ACHN (cell line): Measurements from ENCODE around the gene THSD4.
A peak's percentile ranks its signal among the peaks of the same experiment; 100 is the strongest.
"Not testable (repeated sequence)": the region's sequence is repeated elsewhere in the genome, so short reads cannot be mapped to it uniquely, and the experiment has no call there.

Experiments
- DNase-seq: peaks from one replicate; pipeline ENCODE4 v3.0.0-alpha.2; 2015
- in situ Hi-C: cut with HindIII; loops from 2 replicates; pipeline ENCODE4 v1.10.0; 2017; ENCODE audit warnings: low sequenced_read_pairs, low pct_ligation_motif_present, low pct_unique_long_range_greater_than_20kb

THSD4 gene

DNA sequence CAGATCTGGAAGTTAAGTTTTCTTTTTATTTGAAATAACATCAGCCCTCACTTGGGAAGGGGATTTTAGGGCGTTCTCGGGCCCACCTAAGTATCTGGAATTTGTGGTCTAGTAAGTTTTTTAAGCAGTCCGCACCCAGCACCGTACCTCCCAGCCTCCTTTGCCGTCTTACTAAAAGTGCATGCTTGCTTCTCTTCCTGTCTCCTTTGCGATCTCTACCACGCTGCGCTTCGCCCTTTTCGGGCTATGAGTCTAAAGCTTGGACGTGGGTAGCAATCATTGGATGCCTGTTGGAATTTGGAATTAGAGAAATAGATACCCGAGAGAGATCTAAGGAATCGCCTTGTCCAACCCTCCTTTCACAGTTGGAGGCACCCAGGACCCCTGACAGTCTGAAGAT is 1.1 kb downstream of the THSD4 start:
- in situ Hi-C loops: no loop called here
- DNase-seq: peak; percentile 27

DNA sequence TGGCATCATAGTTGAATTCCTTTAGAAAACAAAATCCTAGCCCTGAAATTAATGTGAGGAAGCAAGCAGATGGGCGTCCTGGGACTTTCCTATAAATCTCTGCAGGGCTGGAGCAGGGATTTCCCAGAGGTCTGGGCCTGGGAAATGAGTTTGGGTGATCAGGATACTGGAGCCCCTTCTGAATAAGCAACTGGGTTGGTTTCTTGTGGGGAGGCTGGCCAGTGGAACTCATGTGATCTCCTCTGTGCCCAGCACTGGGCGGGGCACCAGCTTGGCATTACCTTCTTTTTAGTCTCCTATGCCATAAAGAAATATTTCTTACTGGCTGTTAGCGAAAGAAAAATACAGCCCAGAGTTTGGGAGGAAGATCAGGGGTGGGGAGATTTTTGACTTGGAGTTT is 1.7 kb downstream of the THSD4 start:
- no peak for DNase-seq
- in situ Hi-C loops: no loop called here

DNA sequence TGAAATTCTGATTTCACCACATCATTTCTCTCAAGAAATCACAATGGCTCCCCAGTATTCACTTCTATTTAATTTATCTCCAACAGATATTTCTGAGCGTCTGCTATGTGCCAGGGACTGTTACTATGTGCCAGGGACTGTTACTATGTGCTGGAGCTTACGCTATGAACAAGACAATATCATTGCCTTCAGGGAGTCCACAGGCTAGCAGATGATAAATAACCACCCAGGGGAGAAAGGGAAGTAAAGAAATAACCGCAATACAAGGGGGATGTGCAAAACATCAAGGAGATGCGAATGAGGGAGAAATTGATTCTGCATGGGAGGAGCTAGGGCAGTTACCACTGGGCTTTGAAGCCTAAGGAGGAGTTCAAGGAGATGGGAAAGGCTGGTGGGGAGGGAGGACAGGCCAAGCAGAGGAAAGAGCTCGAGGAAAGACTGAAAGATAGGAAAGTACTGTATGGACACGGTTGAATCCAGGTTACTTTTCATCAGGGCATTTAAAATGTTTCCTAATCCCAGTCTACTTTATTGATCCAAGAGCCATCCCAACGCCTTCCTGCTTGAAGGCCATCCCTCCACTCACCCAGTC is 2.5 kb downstream of the THSD4 start:
- in situ Hi-C loops: no loop called here

DNA sequence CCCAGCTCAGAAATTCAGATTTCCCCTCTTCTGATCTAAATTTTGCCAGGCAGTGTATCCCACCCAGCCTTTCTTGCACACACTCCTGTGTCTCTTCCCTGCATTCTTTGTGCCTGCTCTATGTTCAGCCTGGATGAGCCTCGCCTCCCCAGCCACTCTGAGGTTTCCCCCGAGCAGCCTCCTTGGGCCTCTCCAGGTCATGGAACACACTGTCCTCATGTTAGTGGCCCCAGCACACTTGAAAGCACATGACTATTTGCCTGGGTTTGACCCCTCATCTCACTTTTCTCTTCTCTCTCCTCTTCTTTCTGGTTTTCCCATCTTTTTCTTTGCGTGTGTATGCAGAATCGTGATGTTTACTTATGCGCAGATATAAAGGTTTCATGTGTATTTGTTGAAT is 3.1 kb downstream of the THSD4 start:
- DNase-seq: no peak
- in situ Hi-C loops: no loop called here

More for the DNA sequence above, 2.5 kb downstream of the THSD4 start:
- DNase-seq: no peak

DNA sequence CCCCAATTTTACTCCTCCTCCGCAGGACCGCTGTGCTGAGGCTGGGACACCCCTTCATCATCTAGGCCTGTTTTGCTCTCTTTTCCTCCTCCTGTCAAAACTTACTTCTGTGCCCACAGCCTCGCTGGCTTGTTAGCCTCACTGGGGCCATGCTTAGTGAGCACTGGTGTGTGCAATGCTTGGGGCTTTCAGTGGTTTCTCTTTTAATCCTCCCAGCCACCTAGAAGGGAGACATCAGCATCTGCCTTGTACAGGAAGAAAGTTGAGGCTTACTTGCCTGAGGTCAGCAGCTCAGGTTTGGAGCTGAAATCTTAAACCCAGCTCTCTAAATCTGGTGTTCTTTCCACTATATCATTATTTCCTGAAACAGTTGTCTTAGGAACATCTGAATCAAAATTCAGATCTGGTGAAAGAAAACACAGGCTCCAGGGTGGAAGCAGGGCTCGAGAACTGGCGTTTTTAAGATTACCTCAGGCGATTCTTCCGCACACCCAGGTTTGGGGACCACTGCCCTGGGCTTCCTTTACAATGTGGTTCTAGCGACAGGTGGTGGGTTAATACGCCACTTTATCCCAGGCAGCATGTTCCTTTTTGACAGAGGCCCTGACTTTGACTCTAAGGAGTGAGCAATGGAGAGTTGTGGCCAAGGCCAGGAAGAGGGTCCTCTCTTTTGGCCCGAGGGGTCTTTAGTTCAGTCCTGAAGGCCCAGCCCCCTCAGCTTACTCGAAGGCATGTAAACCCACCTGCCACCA is 3.8 kb downstream of the THSD4 start:
- in situ Hi-C loops: no loop called here
- no peak for DNase-seq

DNA sequence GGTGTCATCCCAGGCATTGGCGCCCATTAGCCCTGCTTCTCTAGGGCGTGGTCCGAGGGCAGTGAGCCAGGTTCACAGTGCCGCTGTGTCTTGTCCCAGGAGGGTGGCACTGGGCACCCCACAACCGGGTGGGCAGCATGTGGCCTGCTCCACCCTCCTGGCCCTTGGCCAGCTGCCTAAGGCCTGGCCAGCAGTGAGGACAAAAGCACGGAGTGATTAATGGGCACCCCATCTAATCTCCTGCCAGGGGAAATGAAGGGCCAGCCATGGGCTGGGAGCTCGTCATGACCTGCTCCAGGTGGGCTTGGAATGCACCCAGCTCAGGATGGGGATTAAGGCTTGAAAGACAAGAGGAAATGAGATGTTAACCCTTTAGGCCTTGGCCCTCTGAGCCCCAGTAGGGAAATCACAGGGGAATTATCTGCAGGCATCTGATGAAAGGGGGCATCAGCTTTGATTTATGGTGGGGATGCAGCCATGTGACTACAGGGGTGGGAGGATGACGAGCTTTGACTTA is 5.2 kb downstream of the THSD4 start:
- no peak for DNase-seq
- in situ Hi-C loops: no loop called here

DNA sequence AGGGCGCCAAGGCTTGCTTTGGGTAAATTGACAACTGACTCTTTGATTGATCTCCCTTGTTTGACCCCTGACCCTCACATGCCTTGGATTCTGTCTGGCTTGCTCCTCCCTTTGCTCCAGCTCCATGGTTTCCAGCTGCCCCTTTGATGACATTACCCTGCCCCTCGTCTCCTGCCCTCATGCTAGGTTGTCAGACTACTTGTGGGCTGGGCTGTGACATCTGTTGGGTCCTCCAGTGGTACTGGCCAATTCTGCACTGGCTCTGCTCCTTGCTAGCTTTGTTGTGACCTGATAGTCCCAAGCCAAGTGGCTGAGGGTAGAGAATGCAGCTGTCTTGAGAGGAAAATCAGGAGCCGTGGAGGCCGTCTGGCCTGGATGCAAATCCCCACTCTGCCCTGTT is 6.2 kb downstream of the THSD4 start:
- in situ Hi-C loops: no loop called here
- no peak for DNase-seq

DNA sequence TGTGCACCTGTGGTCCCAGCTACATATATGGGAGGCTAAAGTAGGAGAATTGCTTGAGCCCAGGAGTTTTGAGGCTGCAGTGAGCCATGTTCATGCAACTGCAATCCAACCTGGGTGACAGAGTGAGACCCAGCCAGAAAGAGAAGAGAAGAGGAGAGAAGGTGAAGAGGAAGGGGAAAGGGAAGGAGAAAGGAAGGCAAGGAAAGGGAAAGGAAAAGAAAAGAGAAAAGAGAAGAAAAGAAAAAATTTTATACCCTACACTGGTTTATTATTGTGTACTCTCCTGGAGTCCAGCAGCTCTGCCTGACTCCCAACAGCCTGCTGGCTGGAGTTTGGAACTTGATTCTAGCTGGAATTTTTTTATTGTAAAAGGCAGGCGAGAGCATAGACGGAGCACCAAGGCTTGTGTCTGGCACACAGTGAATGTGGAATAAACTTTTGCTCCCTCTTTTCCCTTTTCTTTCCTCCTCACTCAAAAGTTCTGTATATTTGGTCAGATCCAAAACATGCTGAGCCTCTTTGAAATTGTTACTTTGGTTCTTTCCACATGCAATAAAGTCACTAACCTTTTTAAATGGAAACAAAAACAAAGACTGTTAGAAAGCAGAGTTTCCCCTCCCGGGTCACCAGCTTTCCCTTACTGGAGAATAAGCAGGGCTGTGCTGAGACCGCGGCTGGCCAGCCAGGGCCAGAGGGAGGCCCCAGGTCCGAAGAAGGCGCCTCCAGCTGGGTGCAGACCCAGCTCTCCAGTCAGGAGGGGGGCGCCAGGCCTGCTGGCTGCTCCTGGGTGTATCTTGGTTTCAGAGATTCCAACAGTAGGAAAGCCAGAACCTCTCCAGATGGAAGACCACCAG is 9.9 kb downstream of the THSD4 start:
- no peak for DNase-seq
- in situ Hi-C loops: no loop called here

DNA sequence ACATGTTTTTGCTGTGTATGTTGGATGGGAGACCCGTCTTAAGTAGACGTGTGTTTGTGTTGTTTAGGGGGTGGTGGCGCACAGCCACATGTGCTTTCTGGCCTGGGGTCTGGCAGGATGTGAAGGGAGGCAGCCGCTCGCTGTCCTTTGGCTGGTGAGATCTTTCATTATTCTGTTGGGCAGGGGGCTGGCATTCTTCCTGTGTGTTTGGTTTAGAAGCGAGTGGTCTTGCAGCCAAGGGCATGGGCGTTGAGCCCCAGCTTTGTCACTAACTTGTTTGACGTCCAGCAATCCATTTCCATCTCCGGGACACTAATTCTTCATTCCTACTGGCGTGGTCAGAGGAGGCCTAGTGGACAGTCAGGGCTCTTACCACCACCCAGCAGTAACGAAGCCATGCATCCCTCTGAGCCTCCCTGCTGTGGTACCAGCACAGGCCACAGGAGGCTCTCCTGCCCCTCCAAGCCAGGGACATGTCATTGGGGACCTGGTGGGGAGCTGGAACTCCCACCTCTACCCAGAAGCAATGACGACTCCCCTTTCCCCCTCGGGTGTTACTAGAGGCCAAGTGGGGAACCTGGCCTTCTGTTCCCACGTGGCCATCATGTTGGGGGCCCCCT is 10.7 kb downstream of the THSD4 start:
- in situ Hi-C loops: no loop called here
- DNase-seq: peak; percentile 23

DNA sequence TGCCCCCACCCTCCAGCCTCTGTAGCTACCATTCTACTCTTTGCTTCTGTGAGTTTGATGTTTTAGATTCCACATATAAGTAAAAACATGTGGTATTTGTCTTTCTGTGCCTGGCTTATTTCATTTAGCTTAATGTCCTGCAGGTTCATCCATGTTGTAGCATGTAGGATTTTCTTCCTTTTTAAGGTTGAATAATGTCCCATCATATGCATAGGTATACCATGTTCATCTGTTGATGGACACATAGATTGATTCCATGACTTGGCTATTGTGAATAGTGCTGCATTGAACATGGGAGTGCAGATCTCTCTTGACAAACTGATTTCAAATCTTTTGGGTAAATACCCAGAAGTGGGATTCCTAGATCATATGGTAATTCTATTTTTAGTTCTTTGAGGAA is 11.8 kb downstream of the THSD4 start:
- in situ Hi-C loops: no loop called here

DNA sequence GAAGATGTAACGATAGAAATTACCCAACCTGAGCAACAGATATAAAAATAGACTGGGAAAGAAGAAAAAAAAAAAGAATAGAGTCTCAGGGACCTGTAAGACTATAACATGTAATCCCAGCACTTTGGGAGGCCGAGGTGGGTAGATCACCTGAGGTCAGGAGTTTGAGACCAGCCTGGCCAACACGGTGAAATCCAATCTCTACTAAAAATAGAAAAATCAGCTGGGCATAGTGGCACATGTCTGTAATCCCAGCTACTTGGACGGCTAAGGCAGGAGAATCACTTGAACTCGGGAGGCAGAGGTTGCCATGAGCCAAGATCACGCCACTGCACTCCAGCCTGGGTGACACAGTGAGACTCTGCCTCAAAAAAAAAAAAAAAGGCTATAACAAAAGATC is 12.9 kb downstream of the THSD4 start:
- DNase-seq, in situ Hi-C loops: not testable (repeated sequence)

More for the DNA sequence above, 11.8 kb downstream of the THSD4 start:
- no peak for DNase-seq

DNA sequence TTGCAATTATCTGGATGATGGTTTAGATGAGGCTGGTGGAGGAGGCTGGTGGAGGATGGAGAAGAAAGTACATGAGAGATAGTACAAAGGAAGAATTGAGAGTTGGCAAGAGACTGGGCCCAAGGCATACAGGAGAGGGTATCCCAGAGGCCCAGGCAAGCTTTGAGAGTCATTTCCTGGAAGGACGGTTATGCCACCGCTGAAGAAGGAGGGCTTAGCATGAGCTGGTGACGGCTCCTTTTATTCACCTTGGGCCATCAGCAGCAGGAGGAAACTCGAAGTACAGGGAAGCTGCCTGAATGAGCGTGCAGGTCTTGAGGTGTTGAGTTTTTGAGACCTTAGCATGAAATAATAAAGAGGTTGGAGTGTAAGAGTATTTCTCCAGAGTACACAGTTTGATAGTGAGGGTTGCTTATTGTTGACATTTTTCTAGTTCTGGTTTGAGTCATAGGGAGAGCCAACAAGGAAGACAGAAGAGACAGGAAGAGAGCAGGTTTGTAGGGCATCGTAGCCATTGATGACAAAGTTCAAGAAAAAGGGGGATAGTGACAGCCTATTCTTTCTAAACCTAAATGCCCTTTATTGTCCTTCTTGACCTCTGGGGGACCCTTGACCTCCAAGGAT is 13.8 kb downstream of the THSD4 start:
- no peak for DNase-seq
- in situ Hi-C loops: no loop called here

DNA sequence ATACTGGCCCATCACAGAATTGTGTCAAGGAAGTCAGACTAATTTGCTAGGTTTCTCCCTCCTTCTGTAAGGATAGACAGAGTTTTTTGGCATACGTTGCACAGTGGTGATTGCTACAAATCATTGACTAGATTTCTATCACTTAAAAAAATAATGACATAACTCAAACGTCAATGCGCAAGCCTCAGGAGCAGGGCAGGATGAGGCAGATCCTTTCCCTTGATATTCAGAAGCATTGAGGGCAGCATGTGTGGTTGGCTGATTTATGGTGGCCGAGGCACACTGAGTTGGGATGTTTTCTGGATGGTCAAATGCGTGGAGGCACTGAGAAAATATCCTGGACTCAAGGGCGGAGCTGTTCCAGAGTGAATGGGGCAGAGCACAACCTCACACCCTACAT is 14.4 kb downstream of the THSD4 start:
- in situ Hi-C loops: no loop called here
- peak; percentile 7 for DNase-seq

DNA sequence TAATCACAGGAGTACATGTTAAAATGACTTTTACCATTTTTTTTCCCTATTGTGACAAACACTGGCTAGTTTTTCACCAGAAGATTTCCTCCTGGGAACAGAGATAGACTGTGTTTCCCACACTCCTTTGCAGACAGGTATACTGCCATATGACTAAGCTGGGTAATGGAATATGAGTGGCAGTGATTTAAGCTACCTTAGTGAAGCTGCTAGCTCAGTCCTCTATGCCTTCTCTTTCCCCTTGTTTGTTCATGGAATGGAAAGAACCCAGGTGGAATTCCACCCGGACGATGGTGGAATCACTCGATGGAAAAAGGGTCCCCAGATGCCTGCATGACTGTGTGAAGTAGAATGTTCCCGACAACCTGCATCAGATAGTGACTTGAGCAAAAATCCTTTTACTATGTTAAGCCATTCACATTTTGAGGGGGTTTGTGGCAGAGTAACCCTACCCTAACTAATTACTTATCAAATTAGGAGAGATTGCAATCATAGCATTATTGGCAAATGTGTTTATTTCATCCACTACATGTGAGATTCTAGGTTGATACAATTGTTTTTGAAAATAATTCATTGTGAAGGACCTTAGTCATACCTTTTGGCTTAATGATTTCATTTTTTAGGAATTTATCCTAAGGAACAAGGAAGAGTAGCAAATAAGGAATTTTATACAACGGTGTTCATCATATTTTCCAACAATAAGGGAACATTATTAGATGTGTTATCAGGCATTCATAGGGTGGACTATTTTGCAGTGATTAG is 16.5 kb downstream of the THSD4 start:
- in situ Hi-C loops: no loop called here
- DNase-seq: no peak

DNA sequence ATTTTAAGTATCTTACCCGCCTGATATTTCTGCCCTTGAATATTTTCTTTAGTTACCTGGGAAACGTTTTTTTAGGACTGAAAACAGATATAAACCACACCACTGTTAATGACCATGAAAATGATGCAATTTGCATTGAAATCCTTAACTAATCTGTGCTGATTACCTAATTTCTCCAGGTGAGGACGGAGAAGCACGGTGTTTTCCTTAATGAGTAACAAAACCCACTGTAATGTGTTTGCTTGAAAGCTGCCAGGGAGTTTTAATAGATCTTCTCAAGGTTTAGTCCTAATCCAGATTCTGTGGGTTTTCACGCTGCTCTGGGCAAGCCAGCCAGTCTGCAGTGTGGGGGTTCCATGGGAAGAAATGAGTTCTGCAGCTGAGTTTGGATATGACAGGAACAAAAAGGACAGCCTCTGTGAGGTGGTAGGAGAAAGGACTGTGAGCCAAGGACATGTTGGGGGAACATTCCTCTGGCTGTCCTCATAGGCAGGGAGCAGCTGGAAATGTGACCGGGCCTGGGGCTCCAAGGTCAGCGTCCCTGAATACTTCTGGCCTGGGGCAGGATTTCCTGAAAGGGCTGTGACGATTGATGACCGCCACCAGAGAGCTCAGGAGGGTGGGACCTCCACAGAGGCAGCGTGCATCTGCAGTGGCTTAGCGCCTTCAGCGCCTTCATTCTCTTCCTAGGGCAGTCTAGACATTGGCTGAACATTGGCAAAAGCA is 18.6 kb downstream of the THSD4 start:
- in situ Hi-C loops: no loop called here
- DNase-seq: no peak

DNA sequence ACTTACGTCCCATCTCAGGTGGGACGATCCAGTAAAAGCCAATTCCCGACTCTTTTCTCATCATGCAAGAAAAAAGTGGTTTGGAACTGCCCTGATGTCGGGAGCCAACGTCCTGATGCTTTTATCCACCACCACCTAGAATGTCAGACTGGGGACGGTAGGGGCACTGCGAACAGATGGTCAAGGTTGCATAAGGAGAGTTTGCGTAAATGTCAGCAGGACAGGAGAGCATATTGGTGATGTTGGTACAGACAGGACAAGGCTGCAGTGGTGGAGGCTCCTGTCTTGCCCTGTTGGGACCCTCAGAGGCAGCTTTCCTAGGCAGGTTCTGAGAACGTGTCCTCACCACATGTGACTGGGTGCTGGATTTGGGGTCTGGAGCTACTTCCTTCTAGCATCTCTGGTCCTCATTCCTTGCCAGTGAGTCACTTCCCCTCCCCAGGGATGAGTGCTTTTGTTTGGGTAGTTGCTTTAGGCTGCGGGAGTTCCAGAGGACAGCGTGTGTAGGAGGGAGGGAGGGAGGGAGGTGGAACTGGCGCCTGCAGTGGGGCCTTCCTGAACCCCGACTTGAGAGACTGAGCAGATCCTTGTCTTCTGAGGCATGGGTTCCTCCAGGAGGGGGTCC is 21.0 kb downstream of the THSD4 start:
- in situ Hi-C loops: no loop called here

More for the DNA sequence above, 21.0 kb downstream of the THSD4 start:
- peak; percentile 73 for DNase-seq
